Astrocyte (in vitro differentiated cells and primary cell): Measurements from ENCODE around the gene ADGRA1. TPM values are rescaled to one million over a fixed set of nuclear protein-coding genes. Genes with fewer than 3 reads are reported as not detected.

Experiments
- DNase-seq: peaks from one replicate; pipeline ENCODE4 v3.0.0-alpha.2; 2010; ENCODE audit warnings: low read depth
- FAIRE-seq: peaks from 2 replicates; lab custom pipeline; 2011; peaks lifted over from hg19 to GRCh38; lab: Jason Lieb, UNC
- H2AFZ ChIP-seq: 2 replicates; pipeline ENCODE4 v1.6.0; 2012; ENCODE audit warnings: low read depth, low read length, inconsistent platforms
- H3K27ac ChIP-seq: 2 replicates; pipeline ENCODE4 v1.5.1; 2011; ENCODE audit warnings: low read depth, low read length, inconsistent platforms
- H3K27me3 ChIP-seq: 2 replicates; pipeline ENCODE4 v1.6.0; 2011; ENCODE audit warnings: low read length, inconsistent platforms; ENCODE audit not compliant: insufficient read depth
- H3K36me3 ChIP-seq: 2 replicates; pipeline ENCODE4 v1.5.1; 2011; ENCODE audit warnings: low read length, inconsistent platforms; ENCODE audit not compliant: insufficient read depth
- H3K4me1 ChIP-seq: 2 replicates; pipeline ENCODE4 v1.5.1; 2011; ENCODE audit warnings: low read length, inconsistent platforms; ENCODE audit not compliant: insufficient read depth
- H3K4me2 ChIP-seq: 2 replicates; pipeline ENCODE4 v1.6.0; 2012; ENCODE audit warnings: low read length, inconsistent platforms
- H3K4me3 ChIP-seq: 2 replicates; pipeline ENCODE4 v1.5.1; 2011; ENCODE audit warnings: low read depth, mild to moderate bottlenecking, low read length, inconsistent platforms; ENCODE audit not compliant: insufficient read depth
- H3K79me2 ChIP-seq: 2 replicates; pipeline ENCODE4 v1.6.0; 2012; ENCODE audit warnings: mild to moderate bottlenecking, low read length, inconsistent platforms; ENCODE audit not compliant: insufficient read depth
- H3K9ac ChIP-seq: 2 replicates; pipeline ENCODE4 v1.6.0; 2012; ENCODE audit warnings: mild to moderate bottlenecking, low read length, inconsistent platforms
- H3K9me3 ChIP-seq: 2 replicates; pipeline ENCODE4 v1.5.1; 2012; ENCODE audit warnings: low read depth, mild to moderate bottlenecking, low read length, inconsistent platforms; ENCODE audit not compliant: insufficient read depth
- H4K20me1 ChIP-seq: 2 replicates; pipeline ENCODE4 v1.6.0; 2012; ENCODE audit warnings: low read length, inconsistent platforms; ENCODE audit not compliant: insufficient read depth
- H3K27ac Mint-ChIP-seq: one replicate; pipeline ENCODE4 v1.8.0; 2021; ENCODE audit warnings: mild to moderate bottlenecking, mixed read lengths; ENCODE audit not compliant: unreplicated experiment
- H3K27me3 Mint-ChIP-seq: one replicate; pipeline ENCODE4 v1.8.0; 2021; ENCODE audit warnings: low read depth, mixed read lengths; ENCODE audit not compliant: unreplicated experiment
- H3K36me3 Mint-ChIP-seq: one replicate; pipeline ENCODE4 v1.8.0; 2021; ENCODE audit warnings: low read depth, mixed read lengths; ENCODE audit not compliant: unreplicated experiment
- H3K4me1 Mint-ChIP-seq: one replicate; pipeline ENCODE4 v1.8.0; 2021; ENCODE audit warnings: low read depth, mixed read lengths; ENCODE audit not compliant: unreplicated experiment
- H3K4me3 Mint-ChIP-seq: one replicate; pipeline ENCODE4 v1.8.0; 2021; ENCODE audit warnings: mild to moderate bottlenecking, moderate library complexity, mixed read lengths; ENCODE audit not compliant: unreplicated experiment
- H3K9me3 Mint-ChIP-seq: one replicate; pipeline ENCODE4 v1.8.0; 2021; ENCODE audit warnings: mild to moderate bottlenecking, mixed read lengths; ENCODE audit not compliant: unreplicated experiment
- CTCF ChIP-seq: IDR thresholded peaks from 2 replicates; pipeline ENCODE4 v1.5.1; 2011; ENCODE audit warnings: low read depth, mild to moderate bottlenecking, inconsistent platforms, low read length, moderate library complexity; ENCODE audit not compliant: insufficient read depth
- EZH2 ChIP-seq: IDR thresholded peaks from 2 replicates; pipeline ENCODE4 v1.6.1; 2012; ENCODE audit warnings: mild to moderate bottlenecking, low read length, inconsistent platforms; ENCODE audit not compliant: insufficient read depth
- total RNA-seq: library from RNA; stranded (reverse); gene quantifications from 2 replicates; pipeline ENCODE4 v1.2.1, GENCODE V29; 2021

Gene ADGRA1
- total RNA-seq, 1 donor from 2014 or later: not detected

GRCh38 chr10:133039107-133039802 is 48.5 kb upstream of the ADGRA1 start:
- H3K36me3 ChIP-seq: no peaks in the 10 kb centered on the region
- DNase-seq (no peak), FAIRE-seq (no peak)
- no peak overlapping the region for H3K4me3 ChIP-seq
- TF ChIP-seq CTCF (no peak), EZH2 (no peak)
- no peak overlapping the region for H3K4me2 ChIP-seq
- no peak overlapping the region for H2AFZ ChIP-seq
- no peak overlapping the region for H3K9ac ChIP-seq
- Mint-ChIP-seq H3K4me1 (no peaks in the 10 kb centered on the region), H3K27ac (no peak overlapping the region), H3K9me3 (no peaks in the 10 kb centered on the region), H3K27me3 (peaks cover 52% of the 10 kb centered on the region), H3K4me3 (no peak overlapping the region), H3K36me3 (no peaks in the 10 kb centered on the region)
- H4K20me1 ChIP-seq: no peaks in the 10 kb centered on the region
- H3K9me3 ChIP-seq: no peaks in the 10 kb centered on the region
- H3K4me1 ChIP-seq: no peaks in the 10 kb centered on the region
- H3K27ac ChIP-seq: no peak overlapping the region
- no peaks in the 10 kb centered on the region for H3K27me3 ChIP-seq
- H3K79me2 ChIP-seq: no peaks in the 10 kb centered on the region

- Mint-ChIP-seq H3K4me3 (no peak overlapping the region), H3K36me3 (no peaks in the 10 kb centered on the region), H3K27me3 (peaks cover 49% of the 10 kb centered on the region), H3K4me1 (no peaks in the 10 kb centered on the region), H3K9me3 (no peaks in the 10 kb centered on the region), H3K27ac (no peak overlapping the region)
- H3K36me3 ChIP-seq: no peaks in the 10 kb centered on the region
- TF ChIP-seq CTCF: no peak
- no peak for TF ChIP-seq EZH2
- no peaks in the 10 kb centered on the region for H3K9me3 ChIP-seq
- DNase-seq (no peak), FAIRE-seq (no peak)
- no peaks in the 10 kb centered on the region for H3K4me1 ChIP-seq
- H3K4me3 ChIP-seq: no peak overlapping the region
- no peaks in the 10 kb centered on the region for H3K79me2 ChIP-seq
- no peak overlapping the region for H2AFZ ChIP-seq
- no peaks in the 10 kb centered on the region for H3K27me3 ChIP-seq
- H3K27ac ChIP-seq: no peak overlapping the region
- H4K20me1 ChIP-seq: no peaks in the 10 kb centered on the region
- no peak overlapping the region for H3K4me2 ChIP-seq
- H3K9ac ChIP-seq: no peak overlapping the region
Observed at GRCh38 chr10:133039803-133040165, 47.9 kb upstream of the ADGRA1 start.

- no peak overlapping the region for H2AFZ ChIP-seq
- no peak overlapping the region for H3K4me3 ChIP-seq
- no peak overlapping the region for H3K9ac ChIP-seq
- no peaks in the 10 kb centered on the region for H3K4me1 ChIP-seq
- H3K27ac Mint-ChIP-seq: no peak overlapping the region
- H3K4me1 Mint-ChIP-seq: no peaks in the 10 kb centered on the region
- no peak overlapping the region for H3K27ac ChIP-seq
- no peaks in the 10 kb centered on the region for H3K79me2 ChIP-seq
- no peak overlapping the region for H3K4me3 Mint-ChIP-seq
- H4K20me1 ChIP-seq: no peaks in the 10 kb centered on the region
- H3K36me3 ChIP-seq: no peaks in the 10 kb centered on the region
- peaks cover 49% of the 10 kb centered on the region for H3K27me3 Mint-ChIP-seq
- FAIRE-seq (no peak), DNase-seq (no peak)
- H3K9me3 Mint-ChIP-seq: no peaks in the 10 kb centered on the region
- no peak overlapping the region for H3K4me2 ChIP-seq
- H3K9me3 ChIP-seq: no peaks in the 10 kb centered on the region
- TF ChIP-seq EZH2: no peak
- no peak for TF ChIP-seq CTCF
- H3K27me3 ChIP-seq: no peaks in the 10 kb centered on the region
- H3K36me3 Mint-ChIP-seq: no peaks in the 10 kb centered on the region
Observed at GRCh38 chr10:133040198-133040597, 47.5 kb upstream of the ADGRA1 start.
